Sigmoid colon (tissue), 7 donors: Measurements from ENCODE around the gene SPTBN1. TPM values are rescaled to one million over a fixed set of nuclear protein-coding genes. Genes with fewer than 3 reads are reported as not detected.

Source experiments
- DNase-seq: peaks from one replicate; pipeline ENCODE4 v3.0.0-alpha.2; 2019
- H3K27ac ChIP-seq, 4 donors: fragments of 200-600 bp; sonication (generic); one replicate each; pipeline ENCODE4 v1.5.1; 2016 to 2019; ENCODE audit warnings: mild to moderate bottlenecking in 1 of 4
- H3K27me3 ChIP-seq, 3 donors: fragments of 200-600 bp; sonication (generic); one replicate each; pipeline ENCODE4 v1.5.1; 2019; ENCODE audit warnings: mild to moderate bottlenecking in 1 of 3
- H3K36me3 ChIP-seq, 4 donors: fragments of 200-600 bp; sonication (generic); one replicate each; pipeline ENCODE4 v1.5.1; 2016 to 2019
- H3K4me1 ChIP-seq, 4 donors: fragments of 200-600 bp; sonication (generic); one replicate each; pipeline ENCODE4 v1.5.1; 2017 to 2019
- H3K4me3 ChIP-seq, 4 donors: fragments of 200-600 bp; sonication (generic); one replicate each; pipeline ENCODE4 v1.5.1; 2017 to 2019; ENCODE audit warnings: mild to moderate bottlenecking in 2 of 4, moderate library complexity in 1 of 4
- H3K9me3 ChIP-seq, 4 donors: fragments of 200-600 bp in 3 of 4; sonication (generic) in 3 of 4; one replicate each; pipeline versions ENCODE4 v1.5.1 to v1.6.1; 2013 to 2019
- EP300 ChIP-seq, 4 donors: sonication (generic); formaldehyde crosslinking; IDR thresholded peaks; one replicate each; pipeline ENCODE4 v1.6.1; 2017; ENCODE audit warnings: antibody characterized with exemption in 4 of 4
- POLR2A ChIP-seq, 2 donors: fragments of 450-650 bp; IDR thresholded peaks; one replicate each; pipeline ENCODE4 v1.6.1; 2016; ENCODE audit warnings: antibody characterized with exemption in 2 of 2, mild to moderate bottlenecking in 2 of 2, moderate library complexity in 2 of 2
- POLR2AphosphoS5 ChIP-seq, 4 donors: sonication (generic); formaldehyde crosslinking; IDR thresholded peaks; one replicate each; pipeline ENCODE4 v1.6.1; 2017; ENCODE audit warnings: antibody characterized with exemption in 4 of 4
- WGBS, 2 donors: extraction: QIAGEN DNeasy Blood & Tissue Kit; methylation state at CpG; one replicate each; pipeline ENCODE4 v1.1.7; 2013; 5-methylcytosine and 5-hydroxymethylcytosine counted together
- intact Hi-C: fragments of 100-400 bp; cut with DNase I; formaldehyde crosslinking; loops from one replicate; pipeline ENCODE4 v1.15.1; 2023
- polyA plus RNA-seq, 3 donors: library from polyadenylated mRNA; stranded (reverse); fragments of 200-250 nt; gene quantifications; one replicate each; pipeline ENCODE4 v1.2.3, GENCODE V29; 2013
- total RNA-seq, 4 donors: library from RNA; depleted of rRNA; stranded (reverse); fragments of >200 nt; gene quantifications; one replicate each; pipeline ENCODE4 v1.1.0, GENCODE V29; 2016
- TF ChIP-seq, protein P1 (sequence below), 4 experiments: fragments of 450-650 bp in 3 of 4; fragments of 200-600 bp in 1 of 4; IDR thresholded peaks; one replicate each; pipeline ENCODE4 v1.5.1; 2016 to 2019; ENCODE audit warnings: antibody characterized with exemption in 4 of 4, mild to moderate bottlenecking in 3 of 4, moderate library complexity in 2 of 4
- donor health status: healthy with polysubstance abuse.
- donor health status: Bipolar disorder and iron deficiency.
- donor health status: healthy.

The SPTBN1 gene
- total and polyA plus RNA-seq, 7 donors, result 23.1 to 273 (median 169) TPM

- Histone ChIP-seq H3K27ac (peak overlapping the region in 2 of 4 donors; percentile 46 to 65), H3K9me3 (no peaks in the 10 kb centered on the region), H3K36me3 (peaks cover 0 to 8% (median 4%) of the 10 kb centered on the region in 4 donors), H3K4me3 (no peak overlapping the region), H3K4me1 (peaks cover 0 to 88% (median 81%) of the 10 kb centered on the region in 4 donors), H3K27me3 (no peaks in the 10 kb centered on the region)
- WGBS, 2 donors, result 95 to 97% methylated on average over 14 of the region's 14 CpGs
- peak; percentile 76 for DNase-seq
- TF ChIP-seq POLR2A (IDR thresholded peaks at IDR 0.05), result no peak
- no peak for TF ChIP-seq POLR2AphosphoS5 (IDR thresholded peaks at IDR 0.05)
- TF ChIP-seq, protein P1, sequence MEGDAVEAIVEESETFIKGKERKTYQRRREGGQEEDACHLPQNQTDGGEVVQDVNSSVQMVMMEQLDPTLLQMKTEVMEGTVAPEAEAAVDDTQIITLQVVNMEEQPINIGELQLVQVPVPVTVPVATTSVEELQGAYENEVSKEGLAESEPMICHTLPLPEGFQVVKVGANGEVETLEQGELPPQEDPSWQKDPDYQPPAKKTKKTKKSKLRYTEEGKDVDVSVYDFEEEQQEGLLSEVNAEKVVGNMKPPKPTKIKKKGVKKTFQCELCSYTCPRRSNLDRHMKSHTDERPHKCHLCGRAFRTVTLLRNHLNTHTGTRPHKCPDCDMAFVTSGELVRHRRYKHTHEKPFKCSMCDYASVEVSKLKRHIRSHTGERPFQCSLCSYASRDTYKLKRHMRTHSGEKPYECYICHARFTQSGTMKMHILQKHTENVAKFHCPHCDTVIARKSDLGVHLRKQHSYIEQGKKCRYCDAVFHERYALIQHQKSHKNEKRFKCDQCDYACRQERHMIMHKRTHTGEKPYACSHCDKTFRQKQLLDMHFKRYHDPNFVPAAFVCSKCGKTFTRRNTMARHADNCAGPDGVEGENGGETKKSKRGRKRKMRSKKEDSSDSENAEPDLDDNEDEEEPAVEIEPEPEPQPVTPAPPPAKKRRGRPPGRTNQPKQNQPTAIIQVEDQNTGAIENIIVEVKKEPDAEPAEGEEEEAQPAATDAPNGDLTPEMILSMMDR (IDR thresholded peaks at IDR 0.05), result no peak
- TF ChIP-seq EP300 (IDR thresholded peaks at IDR 0.05), result no peak
- intact Hi-C loops, result no loop called here
These were observed 142.5 kb downstream of the SPTBN1 start for GRCh38 chr2:54598347-54599325.

GRCh38 chr2:54599326-54599710 lies 143.2 kb downstream of the SPTBN1 start:
- 73 to 93% methylated on average over 5 of the region's 5 CpGs for WGBS, 2 donors
- H3K4me3 ChIP-seq, result no peak overlapping the region
- H3K4me1 ChIP-seq, result peaks cover 0 to 95% (median 88%) of the 10 kb centered on the region in 4 donors
- no peaks in the 10 kb centered on the region for H3K27me3 ChIP-seq
- TF ChIP-seq EP300 (IDR thresholded peaks at IDR 0.05) (no peak), POLR2AphosphoS5 (IDR thresholded peaks at IDR 0.05) (no peak), POLR2A (IDR thresholded peaks at IDR 0.05) (no peak)
- TF ChIP-seq, protein P1 (IDR thresholded peaks at IDR 0.05), result no peak
- no peak for DNase-seq
- H3K36me3 ChIP-seq, result peaks cover 0 to 8% (median 4%) of the 10 kb centered on the region in 4 donors
- peak overlapping the region in 3 of 4 donors; percentile 8 to 65 (median 46) for H3K27ac ChIP-seq
- intact Hi-C loops, result no loop called here
- no peaks in the 10 kb centered on the region for H3K9me3 ChIP-seq

DNA sequence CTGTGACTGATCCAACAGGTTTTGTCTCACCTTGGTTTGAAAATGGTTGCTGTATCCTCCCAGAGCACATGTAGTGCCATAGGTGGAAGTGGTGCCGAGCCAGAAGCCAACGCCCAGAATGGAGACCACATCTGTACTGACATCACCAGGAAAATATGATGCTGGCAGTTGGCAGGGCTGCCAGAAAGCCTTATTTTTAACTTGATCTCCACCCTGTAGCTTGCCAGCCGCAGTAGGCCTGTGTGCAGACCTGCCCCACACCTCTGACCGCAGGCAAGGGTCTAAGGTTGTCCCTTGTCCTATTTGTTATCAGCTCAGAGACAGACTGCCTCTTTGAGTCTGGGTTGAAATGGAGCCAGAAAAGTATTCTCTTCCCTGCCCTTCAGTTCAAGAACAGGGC lies 143.8 kb downstream of the SPTBN1 start:
- H3K4me3 ChIP-seq, result no peak overlapping the region
- intact Hi-C loops, result no loop called here
- 19 to 64% methylated on average over 4 of the region's 4 CpGs for WGBS, 2 donors
- peaks cover 0 to 100% (median 94%) of the 10 kb centered on the region in 4 donors for H3K4me1 ChIP-seq
- peak in 1 of 4 donors; percentile 7 for TF ChIP-seq POLR2AphosphoS5 (IDR thresholded peaks at IDR 0.05)
- no peak for TF ChIP-seq EP300 (IDR thresholded peaks at IDR 0.05)
- TF ChIP-seq, protein P1 (IDR thresholded peaks at IDR 0.05), result no peak
- TF ChIP-seq POLR2A (IDR thresholded peaks at IDR 0.05), result no peak
- peaks cover 0 to 8% (median 4%) of the 10 kb centered on the region in 4 donors for H3K36me3 ChIP-seq
- H3K27me3 ChIP-seq, result no peaks in the 10 kb centered on the region
- H3K9me3 ChIP-seq, result no peaks in the 10 kb centered on the region
- DNase-seq, result peak; percentile 74
- H3K27ac ChIP-seq, result peak overlapping the region in 3 of 4 donors; percentile 8 to 65 (median 46)

DNA sequence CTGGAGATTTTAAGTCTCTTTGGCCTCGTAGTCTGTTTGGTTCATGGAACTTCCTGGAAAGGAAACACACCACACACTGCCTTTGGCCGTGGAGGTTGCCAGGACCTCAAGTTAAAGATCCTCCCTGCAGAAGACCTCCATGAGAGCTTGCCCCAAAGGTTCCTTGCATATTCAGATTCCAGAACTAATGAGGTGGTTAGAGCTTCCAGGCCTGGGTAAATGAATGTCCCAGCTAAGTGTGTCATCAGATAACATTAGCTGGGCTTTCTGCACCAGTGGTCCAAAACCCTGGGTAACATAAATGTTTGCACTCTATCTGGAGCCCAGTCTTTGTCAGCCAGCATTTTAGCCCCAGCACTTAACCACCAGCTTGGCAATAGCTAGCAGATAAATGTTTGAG lies 145.2 kb downstream of the SPTBN1 start:
- no peak for DNase-seq
- Histone ChIP-seq H3K36me3 (peaks cover 0 to 8% (median 4%) of the 10 kb centered on the region in 4 donors), H3K9me3 (no peaks in the 10 kb centered on the region), H3K4me1 (peaks cover 0 to 100% (median 87%) of the 10 kb centered on the region in 4 donors), H3K27me3 (no peaks in the 10 kb centered on the region), H3K27ac (peak overlapping the region in 2 of 4 donors; percentile 7), H3K4me3 (no peak overlapping the region)
- intact Hi-C loops, result no loop called here
- no peak for TF ChIP-seq EP300 (IDR thresholded peaks at IDR 0.05)
- no peak for TF ChIP-seq POLR2AphosphoS5 (IDR thresholded peaks at IDR 0.05)
- no peak for TF ChIP-seq POLR2A (IDR thresholded peaks at IDR 0.05)
- TF ChIP-seq, protein P1 (IDR thresholded peaks at IDR 0.05), result no peak
- WGBS, 2 donors, result 50 to 76% methylated on average over 2 of the region's 2 CpGs
